ENCODE results near the gene MEIOB.

MEIOB gene

GRCh38 chr16:1792836-1793577, 79.0 kb downstream of the MEIOB start:
- TF ChIP-seq TAF1 (IDR thresholded peaks at IDR 0.05; ENCODE audit: borderline replicate concordance, insufficient read depth, low read length): no peak
- no peak for TF ChIP-seq FOXP2 (optimal IDR thresholded peaks at IDR 0.05; ENCODE audit: borderline replicate concordance, extremely low read depth, extremely low read length, insufficient read depth)
- no peak for TF ChIP-seq SIN3A (IDR thresholded peaks at IDR 0.05; ENCODE audit: borderline replicate concordance, insufficient read depth, low read length)
- TF ChIP-seq POLR2AphosphoS5 (IDR thresholded peaks at IDR 0.05; ENCODE audit: low read depth, low read length): no peak
- no peak for TF ChIP-seq REST (IDR thresholded peaks at IDR 0.05; ENCODE audit: insufficient read depth in 1 of 2, low read depth in 2 of 2, low read length in 2 of 2)

- TF ChIP-seq REST (IDR thresholded peaks at IDR 0.05; ENCODE audit: insufficient read depth in 1 of 2, low read depth in 2 of 2, low read length in 2 of 2): no peak
- no peak for TF ChIP-seq SIN3A (IDR thresholded peaks at IDR 0.05; ENCODE audit: borderline replicate concordance, insufficient read depth, low read length)
- no peak for TF ChIP-seq POLR2AphosphoS5 (IDR thresholded peaks at IDR 0.05; ENCODE audit: low read depth, low read length)
- TF ChIP-seq TAF1 (IDR thresholded peaks at IDR 0.05; ENCODE audit: borderline replicate concordance, insufficient read depth, low read length): no peak
- TF ChIP-seq FOXP2 (optimal IDR thresholded peaks at IDR 0.05; ENCODE audit: borderline replicate concordance, extremely low read depth, extremely low read length, insufficient read depth): no peak
These were observed 79.8 kb downstream of the MEIOB start for GRCh38 chr16:1791943-1792812.

- TF ChIP-seq POLR2AphosphoS5 (IDR thresholded peaks at IDR 0.05; ENCODE audit: low read depth, low read length) (no peak), SIN3A (IDR thresholded peaks at IDR 0.05; ENCODE audit: borderline replicate concordance, insufficient read depth, low read length) (no peak), FOXP2 (optimal IDR thresholded peaks at IDR 0.05; ENCODE audit: borderline replicate concordance, extremely low read depth, extremely low read length, insufficient read depth) (no peak), REST (IDR thresholded peaks at IDR 0.05; ENCODE audit: insufficient read depth in 1 of 2, low read depth in 2 of 2, low read length in 2 of 2) (no peak), TAF1 (IDR thresholded peaks at IDR 0.05; ENCODE audit: borderline replicate concordance, insufficient read depth, low read length) (no peak)
These were observed 80.6 kb downstream of the MEIOB start for GRCh38 chr16:1791256-1791942.

- TF ChIP-seq SIN3A (IDR thresholded peaks at IDR 0.05; ENCODE audit: borderline replicate concordance, insufficient read depth, low read length): no peak
- TF ChIP-seq FOXP2 (optimal IDR thresholded peaks at IDR 0.05; ENCODE audit: borderline replicate concordance, extremely low read depth, extremely low read length, insufficient read depth): no peak
- no peak for TF ChIP-seq REST (IDR thresholded peaks at IDR 0.05; ENCODE audit: insufficient read depth in 1 of 2, low read depth in 2 of 2, low read length in 2 of 2)
- TF ChIP-seq POLR2AphosphoS5 (IDR thresholded peaks at IDR 0.05; ENCODE audit: low read depth, low read length): no peak
- TF ChIP-seq TAF1 (IDR thresholded peaks at IDR 0.05; ENCODE audit: borderline replicate concordance, insufficient read depth, low read length): no peak
These were observed 81.2 kb downstream of the MEIOB start for GRCh38 chr16:1790611-1791255.
